Stimulated activated CD8-positive, alpha-beta memory T cell treated with anti-CD3 and anti-CD28 coated beads, Interleukin-15, amount 100 ng/mL, for 24 hours (primary cell): ENCODE data around the gene CRP.
"Not testable (repeated sequence)": the region's sequence is repeated elsewhere in the genome, so short reads cannot be mapped to it uniquely, and the experiment has no call there.

Experiments used
- DNase-seq: peaks from one replicate; pipeline ENCODE4 v3.0.0-alpha.2; 2020; ENCODE audit warnings: low read depth

Gene CRP

DNA sequence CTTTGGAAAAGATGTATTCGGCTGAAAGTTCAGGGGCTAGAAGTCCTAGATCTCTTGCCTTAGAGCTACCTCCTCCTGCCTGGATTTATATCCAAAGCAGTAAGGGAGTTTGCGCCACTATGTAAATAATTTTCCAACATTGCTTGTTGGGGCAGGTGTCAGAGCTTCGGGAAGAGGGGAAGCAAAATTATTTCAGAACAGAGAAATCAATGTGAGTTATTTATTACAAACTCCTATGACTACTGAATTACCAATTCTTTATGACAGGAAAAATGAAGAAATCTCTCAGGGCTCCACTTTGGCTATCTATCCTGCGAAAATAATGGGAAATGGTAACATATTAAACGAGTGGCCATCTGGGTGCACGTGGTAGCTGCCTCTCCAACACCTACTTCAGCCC lies at the start of gene CRP:
Gene CRP (minus strand): TSS at position 61 of the 400 bp plus-strand sequence. CDS start 104 bp downstream, outside the sequence.
- DNase-seq, result no peak

GRCh38 chr1:159763686-159764085 lies 49.3 kb upstream of the CRP start:
- DNase-seq, result no peak

GRCh38 chr1:159756397-159756796 lies 42.0 kb upstream of the CRP start:
- no peak for DNase-seq

- DNase-seq, result no peak
Measured at GRCh38 chr1:159755451-159756007, 41.1 kb upstream of the CRP start.

DNA sequence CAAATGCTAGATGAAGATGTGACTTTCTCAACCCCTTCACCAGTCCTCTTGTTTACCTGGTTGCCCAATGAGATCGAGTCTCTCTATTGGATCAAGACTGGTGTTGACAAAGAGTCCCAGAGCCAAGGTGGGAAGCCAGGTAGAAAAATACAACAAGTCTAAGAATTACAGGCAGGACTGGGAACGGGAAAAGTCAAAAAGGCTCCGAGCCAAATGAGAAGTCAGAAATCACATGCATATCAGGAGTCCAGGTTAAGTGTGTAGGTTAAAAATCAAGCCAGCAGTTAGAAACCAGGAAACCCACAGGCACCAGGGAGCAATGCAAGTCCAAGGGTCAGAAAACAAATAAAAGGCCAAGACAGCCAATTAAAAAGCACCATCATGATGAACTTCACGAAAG lies 39.0 kb upstream of the CRP start:
- no peak for DNase-seq

DNA sequence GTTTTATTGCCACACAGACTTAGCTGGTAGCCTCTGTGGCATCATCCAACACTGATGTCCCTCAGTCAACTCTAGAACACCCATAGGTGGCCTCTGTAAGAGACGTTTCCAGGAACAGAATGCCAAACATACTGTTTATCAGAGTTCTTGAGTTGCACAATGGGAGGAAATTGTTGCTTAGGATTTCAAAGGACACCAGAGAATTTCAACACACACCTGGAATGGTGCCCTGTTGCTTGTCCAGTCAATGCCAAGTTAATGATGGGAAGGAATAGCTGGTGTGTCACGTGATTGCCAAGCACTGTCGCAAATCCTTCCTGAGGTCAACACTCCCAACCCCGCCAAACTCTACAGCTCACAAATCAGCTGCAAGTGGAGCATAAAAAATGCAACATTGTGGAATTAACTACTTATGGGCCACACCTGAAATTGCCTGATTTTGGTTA lies 37.8 kb upstream of the CRP start:
- no peak for DNase-seq

GRCh38 chr1:159751031-159751430 lies 36.6 kb upstream of the CRP start:
- no peak for DNase-seq

- DNase-seq, result no peak
Measured at GRCh38 chr1:159750621-159751020, 36.2 kb upstream of the CRP start.

DNA sequence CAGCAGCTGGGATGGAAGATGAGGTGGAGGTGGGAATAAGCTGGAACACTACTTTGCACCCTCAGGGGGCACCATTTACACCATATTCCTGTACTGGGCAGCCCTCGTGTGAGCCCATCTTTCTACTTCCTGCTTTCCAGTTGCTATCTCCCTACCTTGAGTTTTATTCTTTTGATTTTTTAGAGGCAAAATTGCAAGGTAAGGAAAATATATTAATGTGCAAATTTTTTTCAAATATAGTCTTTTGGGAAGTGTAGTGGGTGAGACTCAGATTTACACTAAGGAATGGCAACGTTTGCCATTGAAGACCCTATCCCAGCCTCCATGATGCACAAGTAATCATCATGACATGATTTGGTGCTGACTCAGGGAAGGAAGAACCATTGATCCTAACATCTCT lies 35.2 kb upstream of the CRP start:
- no peak for DNase-seq

GRCh38 chr1:159748370-159748769 lies 34.0 kb upstream of the CRP start:
- no peak for DNase-seq

DNA sequence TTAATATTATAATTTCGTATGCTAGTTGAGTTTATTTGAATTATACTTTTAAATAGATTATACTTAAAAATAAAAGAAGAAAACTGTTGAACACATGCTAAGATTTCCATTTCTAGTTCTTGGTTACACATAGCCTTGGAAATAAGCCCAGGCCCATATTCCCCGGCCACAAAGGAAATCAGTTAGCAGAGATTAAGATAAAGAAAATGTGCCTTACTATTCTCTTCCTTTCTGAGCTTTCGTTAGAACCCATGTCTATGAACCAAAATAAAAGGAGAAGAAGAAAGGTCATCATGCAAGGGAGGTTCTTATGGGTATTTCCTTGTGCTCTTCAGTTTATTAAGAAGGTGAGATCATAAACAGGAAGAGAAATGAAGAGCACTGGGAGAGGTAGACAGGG lies 32.3 kb upstream of the CRP start:
- no peak for DNase-seq

GRCh38 chr1:159743651-159744410 lies 29.4 kb upstream of the CRP start:
- no peak for DNase-seq

DNA sequence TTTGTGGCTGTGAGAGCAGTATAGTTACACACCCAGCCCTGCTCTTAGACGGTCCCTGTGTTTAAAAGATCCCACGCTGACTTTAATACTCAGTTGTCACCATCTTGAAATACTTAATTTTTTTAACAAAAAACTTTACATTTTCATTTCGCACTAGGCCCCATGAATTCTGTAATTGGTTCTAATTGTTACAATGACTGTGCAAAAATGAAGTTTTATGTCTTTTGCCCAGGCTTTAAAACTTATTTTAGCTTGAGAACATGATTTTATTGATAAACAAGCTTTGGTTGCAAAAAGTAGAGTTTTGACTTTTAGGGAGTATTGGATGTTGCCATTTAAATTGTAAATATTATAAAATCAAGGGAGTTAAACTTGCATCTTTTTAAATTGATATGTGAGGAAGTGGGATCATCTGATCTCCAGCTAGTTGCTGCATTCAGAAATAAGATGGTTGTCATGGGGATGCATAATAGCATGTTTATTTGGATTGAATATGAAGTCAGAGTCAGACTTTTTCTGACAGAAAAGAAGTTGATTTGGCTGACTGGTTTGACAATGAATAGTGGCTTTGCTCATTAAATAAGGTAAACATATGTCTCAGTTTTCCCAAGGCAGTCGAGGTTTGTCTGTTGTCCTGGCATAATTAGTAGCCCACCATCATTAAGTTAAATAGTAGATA lies 23.0 kb upstream of the CRP start:
- DNase-seq, result no peak

GRCh38 chr1:159723188-159723587 lies 8.8 kb upstream of the CRP start:
- DNase-seq, result not testable (repeated sequence)

GRCh38 chr1:159719990-159720389 lies 5.6 kb upstream of the CRP start:
- no peak for DNase-seq

DNA sequence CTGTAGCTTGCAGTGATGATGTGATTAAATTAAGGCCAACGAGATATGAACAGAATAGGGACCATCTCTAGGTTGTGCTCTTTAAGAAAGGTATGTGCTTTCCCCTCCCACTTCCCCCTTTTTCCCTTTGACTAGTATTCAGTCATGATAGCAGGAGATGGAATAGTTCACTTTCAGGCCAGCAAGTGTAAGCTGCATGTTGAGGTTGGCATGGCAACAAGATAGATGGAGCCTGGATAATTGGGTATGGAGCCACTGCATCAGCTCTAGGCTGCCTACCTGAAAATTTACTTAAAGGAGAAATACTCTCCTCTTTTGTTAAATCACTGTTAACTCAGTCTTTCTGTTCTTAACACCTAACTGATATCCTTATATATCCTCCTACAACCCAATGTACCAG lies 1.5 kb upstream of the CRP start:
- DNase-seq, result no peak

GRCh38 chr1:159712080-159712479 lies 2.3 kb downstream of the CRP start:
- DNase-seq, result no peak

- DNase-seq, result no peak
Measured at GRCh38 chr1:159707472-159708260, 6.7 kb downstream of the CRP start.

GRCh38 chr1:159705904-159706256 lies 8.5 kb downstream of the CRP start:
- no peak for DNase-seq

DNA sequence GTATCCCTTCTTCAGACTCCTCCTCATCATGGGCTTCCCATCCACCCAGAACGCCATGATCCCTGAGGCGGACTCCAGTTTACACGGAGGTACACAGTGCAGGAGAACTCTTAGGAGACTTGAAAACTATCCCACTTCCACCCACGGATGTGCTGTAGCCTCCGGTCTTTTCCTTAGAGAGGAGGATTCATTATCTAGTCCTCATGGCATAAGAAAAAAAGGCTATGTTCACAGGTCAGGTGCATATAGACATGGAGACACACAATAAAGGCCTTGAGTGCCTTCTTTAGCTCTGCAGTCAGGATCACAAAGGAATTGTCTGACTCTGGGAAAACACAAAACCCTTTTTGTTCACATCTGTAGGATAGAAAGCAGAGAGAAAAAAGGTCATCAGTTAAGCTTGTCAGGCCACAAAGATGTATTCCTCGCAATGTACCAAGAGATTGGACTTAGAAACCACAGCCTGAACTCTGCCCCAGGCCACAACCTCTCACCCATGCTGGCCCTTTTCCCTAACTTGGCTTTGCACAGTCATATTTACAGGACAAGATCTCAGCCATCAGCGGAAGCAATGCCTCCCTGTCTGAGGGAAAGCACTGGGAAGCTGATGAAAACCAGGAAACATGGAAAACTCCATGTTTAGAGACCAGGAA lies 9.0 kb downstream of the CRP start:
- DNase-seq, result no peak

- no peak for DNase-seq
Measured at GRCh38 chr1:159704481-159704880, 9.9 kb downstream of the CRP start.

GRCh38 chr1:159700312-159700711 lies 14.1 kb downstream of the CRP start:
- no peak for DNase-seq
